Uterus (tissue), 4 donors: ENCODE measurements around the gene OST4. TPM values are rescaled to one million over a fixed set of nuclear protein-coding genes. Genes with fewer than 3 reads are reported as not detected.

Source experiments
- DNase-seq, 2 donors: peaks; one replicate each; pipeline ENCODE4 v3.0.0-alpha.2; 2019 to 2020
- H3K27ac ChIP-seq, 2 donors: fragments of 200-600 bp; sonication (generic); 1 replicate in 1 of 2; 2 replicates in 1 of 2; pipeline ENCODE4 v1.5.1; 2016 to 2018
- H3K27me3 ChIP-seq, 2 donors: fragments of 200-600 bp; sonication (generic); one replicate each; pipeline ENCODE4 v1.5.1; 2018 to 2019; ENCODE audit warnings: control low read depth in 1 of 2
- H3K36me3 ChIP-seq, 2 donors: fragments of 200-600 bp; sonication (generic); one replicate each; pipeline ENCODE4 v1.5.1; 2019; ENCODE audit warnings: control low read depth in 1 of 2
- H3K4me1 ChIP-seq, 2 donors: fragments of 200-600 bp; sonication (generic); one replicate each; pipeline ENCODE4 v1.5.1; 2018 to 2019; ENCODE audit warnings: control low read depth in 1 of 2
- H3K4me3 ChIP-seq, 2 donors: fragments of 200-600 bp; sonication (generic); 1 replicate in 1 of 2; 2 replicates in 1 of 2; pipeline ENCODE4 v1.5.1; 2018 to 2019; ENCODE audit warnings: mild to moderate bottlenecking in 1 of 2
- H3K9me3 ChIP-seq, 2 donors: fragments of 200-600 bp; sonication (generic); one replicate each; pipeline ENCODE4 v1.5.1; 2019; ENCODE audit warnings: control low read depth in 1 of 2
- CTCF ChIP-seq, 4 experiments: fragments of 200-600 bp in 2 of 4; fragments of 450-650 bp in 2 of 4; sonication (generic) in 2 of 4; IDR thresholded peaks; one replicate each; pipeline ENCODE4 v1.5.1; 2016 to 2019; ENCODE audit warnings: antibody characterized with exemption in 4 of 4, mild to moderate bottlenecking in 2 of 4, moderate library complexity in 1 of 4
- POLR2A ChIP-seq, 2 donors: fragments of 450-650 bp; IDR thresholded peaks; one replicate each; pipeline ENCODE4 v1.6.1; 2016; ENCODE audit warnings: antibody characterized with exemption in 2 of 2, mild to moderate bottlenecking in 1 of 2, moderate library complexity in 1 of 2
- intact Hi-C: fragments of 100-400 bp; cut with DNase I; formaldehyde crosslinking; loops from one replicate; pipeline ENCODE4 v1.15.1; 2023; ENCODE audit warnings: low total_unique reads
- total RNA-seq, 4 donors: library from RNA; depleted of rRNA in 3 of 4; stranded (reverse); fragments of >200 nt in 3 of 4; gene quantifications; one replicate each; pipeline versions ENCODE4 v1.1.0 to v1.2.4, GENCODE V29; 2014 to 2023
- donor health status: DM: yes; HTN: yes; CAD: no.

Gene OST4
- total RNA-seq, 4 donors from 2014 or later, result 76.3 to 387 (median 237) TPM

GRCh38 chr2:27065128-27065527 lies 6.3 kb downstream of the OST4 start:
- Histone ChIP-seq H3K9me3 (no peaks in the 10 kb centered on the region), H3K27me3 (no peaks in the 10 kb centered on the region), H3K36me3 (no peaks in the 10 kb centered on the region), H3K4me1 (peaks cover 5 to 8% of the 10 kb centered on the region in 2 donors), H3K4me3 (no peak overlapping the region), H3K27ac (no peak overlapping the region)
- intact Hi-C loops, result no loop called here
- DNase-seq, result no peak
- TF ChIP-seq CTCF (IDR thresholded peaks at IDR 0.05), result no peak
- no peak for TF ChIP-seq POLR2A (IDR thresholded peaks at IDR 0.05)

- intact Hi-C loops, result no loop called here
- Histone ChIP-seq H3K4me1 (no peaks in the 10 kb centered on the region), H3K9me3 (no peaks in the 10 kb centered on the region), H3K4me3 (no peak overlapping the region), H3K27ac (no peak overlapping the region), H3K27me3 (no peaks in the 10 kb centered on the region), H3K36me3 (no peaks in the 10 kb centered on the region)
- DNase-seq, result no peak
- TF ChIP-seq POLR2A (IDR thresholded peaks at IDR 0.05), result no peak
- TF ChIP-seq CTCF (IDR thresholded peaks at IDR 0.05), result no peak
Observed at GRCh38 chr2:27060323-27060722, 11.1 kb downstream of the OST4 start.

GRCh38 chr2:27059141-27059820 lies 12.2 kb downstream of the OST4 start:
- H3K27ac ChIP-seq, result no peak overlapping the region

GRCh38 chr2:27058210-27058609 lies 13.2 kb downstream of the OST4 start:
- intact Hi-C loops, result no loop called here
- DNase-seq, result no peak
- Histone ChIP-seq H3K36me3 (no peaks in the 10 kb centered on the region), H3K27ac (no peak overlapping the region), H3K27me3 (no peaks in the 10 kb centered on the region), H3K4me1 (no peaks in the 10 kb centered on the region), H3K9me3 (no peaks in the 10 kb centered on the region), H3K4me3 (no peak overlapping the region)
- TF ChIP-seq CTCF (IDR thresholded peaks at IDR 0.05) (no peak), POLR2A (IDR thresholded peaks at IDR 0.05) (no peak)

More at GRCh38 chr2:27059141-27059820, 12.2 kb downstream of the OST4 start:
- Histone ChIP-seq H3K4me1 (no peaks in the 10 kb centered on the region), H3K36me3 (no peaks in the 10 kb centered on the region), H3K4me3 (no peak overlapping the region), H3K9me3 (no peaks in the 10 kb centered on the region), H3K27me3 (no peaks in the 10 kb centered on the region)
- intact Hi-C loops, result no loop called here
- no peak for DNase-seq
- no peak for TF ChIP-seq CTCF (IDR thresholded peaks at IDR 0.05)

GRCh38 chr2:27057184-27057583 lies 14.3 kb downstream of the OST4 start:
- Histone ChIP-seq H3K27ac (no peak overlapping the region), H3K36me3 (no peaks in the 10 kb centered on the region), H3K4me1 (no peaks in the 10 kb centered on the region), H3K27me3 (no peaks in the 10 kb centered on the region), H3K4me3 (no peak overlapping the region), H3K9me3 (no peaks in the 10 kb centered on the region)
- intact Hi-C loops, result no loop called here
- DNase-seq, result no peak
- TF ChIP-seq CTCF (IDR thresholded peaks at IDR 0.05), result no peak
- no peak for TF ChIP-seq POLR2A (IDR thresholded peaks at IDR 0.05)
